GM21717 (cell line): ENCODE measurements around the gene ADGRA1.
"Not testable (repeated sequence)": the region's sequence is repeated elsewhere in the genome, so short reads cannot be mapped to it uniquely, and the experiment has no call there.

Experiments
- ATAC-seq: cut with Tn5 transposase; IDR thresholded peaks from one replicate; pipeline ENCODE4 v1.9.1; 2021; ENCODE audit warnings: mild to moderate bottlenecking, moderate library complexity; ENCODE audit not compliant: unreplicated experiment

ADGRA1 gene

GRCh38 chr10:133109711-133110110 is 22.0 kb downstream of the ADGRA1 start:
- no peak for ATAC-seq

GRCh38 chr10:133110133-133110532 is 22.4 kb downstream of the ADGRA1 start:
- ATAC-seq, result no peak

DNA sequence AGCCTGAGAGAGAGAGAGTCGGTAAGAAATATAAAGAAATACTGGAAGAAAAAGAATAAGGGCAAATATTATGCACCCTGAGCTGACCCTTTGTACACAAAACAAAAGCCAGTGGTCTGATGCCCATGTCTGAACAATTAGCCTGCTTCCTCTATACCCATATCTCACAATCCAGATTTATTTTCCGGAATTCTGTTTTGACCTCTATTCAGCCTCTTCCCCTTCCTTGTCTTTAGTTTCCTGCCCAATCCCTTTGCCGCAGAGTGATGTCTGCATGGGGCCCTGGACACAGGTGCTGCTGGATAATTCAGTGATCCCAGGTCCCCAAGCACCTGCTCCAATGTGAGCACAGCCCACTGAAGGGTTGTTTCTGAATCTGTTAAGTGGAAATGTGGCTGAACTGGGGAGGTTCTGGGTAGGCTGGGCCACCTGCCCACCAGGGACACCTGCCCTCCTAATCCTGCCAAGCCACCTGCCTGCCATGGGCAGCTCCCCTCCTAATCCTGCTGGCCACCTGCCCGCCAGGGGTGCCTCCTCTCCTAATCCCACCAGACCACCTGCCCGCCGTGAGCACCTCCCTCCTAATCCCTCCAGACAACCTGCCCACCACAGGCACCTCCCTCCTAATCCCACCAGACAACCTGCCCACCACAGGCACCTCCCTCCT is 23.0 kb downstream of the ADGRA1 start:
- no peak for ATAC-seq

GRCh38 chr10:133111640-133112039 is 23.9 kb downstream of the ADGRA1 start:
- ATAC-seq, result not testable (repeated sequence)

DNA sequence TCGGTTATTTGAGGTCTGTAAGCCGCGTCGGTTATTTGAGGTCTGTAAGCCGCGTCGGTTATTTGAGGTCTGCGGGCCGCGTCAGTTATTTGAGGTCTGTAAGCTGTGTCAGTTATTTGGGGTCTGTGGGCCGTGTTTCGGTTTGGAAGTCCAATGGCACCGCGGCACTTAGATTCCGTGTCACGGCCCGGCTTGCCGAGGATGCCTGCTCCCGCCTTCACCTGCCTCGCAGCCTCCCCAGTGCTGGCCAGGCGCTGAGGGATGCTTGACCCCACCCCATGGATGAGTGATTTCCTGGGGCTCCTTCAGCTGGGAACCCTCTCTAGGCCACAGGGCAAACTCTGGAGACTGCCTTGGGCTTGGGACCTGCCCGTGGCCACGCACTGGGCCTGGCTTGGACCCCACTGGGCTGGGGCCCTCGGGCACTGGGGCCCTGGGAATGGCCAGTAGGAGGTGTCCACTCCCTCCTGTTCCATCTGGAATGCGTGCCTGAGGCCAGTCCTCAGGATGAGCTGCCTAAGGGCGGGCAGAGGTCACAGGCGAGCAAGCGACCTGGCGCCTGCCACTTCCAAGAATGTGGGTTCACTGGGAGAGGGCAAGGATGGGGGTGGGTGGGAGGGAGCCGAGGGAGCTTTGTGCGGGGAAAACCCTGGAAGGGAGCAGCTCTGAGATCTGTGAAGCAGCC is 25.6 kb downstream of the ADGRA1 start:
- ATAC-seq, result no peak

DNA sequence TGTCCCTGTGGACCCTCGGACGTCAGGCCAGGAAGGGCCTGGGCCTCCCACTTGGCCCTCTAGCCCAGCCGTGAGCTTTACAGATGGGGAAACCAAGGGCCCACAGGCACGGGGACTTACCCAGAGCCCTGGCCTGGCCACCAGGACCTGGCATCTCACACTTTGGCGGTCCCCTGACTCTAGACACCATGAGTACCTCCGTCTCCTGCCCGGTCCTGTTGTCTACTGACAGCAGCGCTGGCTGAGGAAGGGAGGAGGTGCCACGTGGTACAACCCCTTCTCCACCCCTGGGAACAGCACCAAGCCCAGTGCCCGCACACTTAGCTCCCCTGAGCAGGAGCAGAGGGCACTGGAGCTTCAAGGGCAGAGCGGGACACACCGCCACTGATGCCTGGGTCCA is 26.1 kb downstream of the ADGRA1 start:
- ATAC-seq, result no peak

- ATAC-seq, result no peak
Observed at GRCh38 chr10:133114251-133114650, 26.5 kb downstream of the ADGRA1 start.

- ATAC-seq, result no peak
Observed at GRCh38 chr10:133114726-133115452, 27.2 kb downstream of the ADGRA1 start.

DNA sequence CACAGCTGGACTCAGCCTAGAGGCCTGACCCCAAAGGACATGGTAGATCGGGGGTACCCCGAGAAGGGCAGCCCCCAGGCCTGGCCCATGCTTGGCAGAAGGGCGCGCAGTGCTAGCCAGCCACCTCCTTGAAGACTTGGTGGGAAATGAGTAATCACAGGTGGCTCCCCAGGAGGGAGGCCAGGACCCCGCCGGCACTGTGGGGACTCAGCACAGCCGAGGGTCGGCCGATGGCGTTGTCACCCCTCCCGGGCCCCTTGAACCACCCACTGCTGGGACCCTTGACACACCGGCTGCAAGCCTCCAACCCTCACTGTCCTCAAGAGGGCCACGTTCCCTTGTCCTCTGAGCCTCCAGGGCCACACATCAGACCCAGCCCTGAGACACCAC is 27.7 kb downstream of the ADGRA1 start:
- no peak for ATAC-seq

DNA sequence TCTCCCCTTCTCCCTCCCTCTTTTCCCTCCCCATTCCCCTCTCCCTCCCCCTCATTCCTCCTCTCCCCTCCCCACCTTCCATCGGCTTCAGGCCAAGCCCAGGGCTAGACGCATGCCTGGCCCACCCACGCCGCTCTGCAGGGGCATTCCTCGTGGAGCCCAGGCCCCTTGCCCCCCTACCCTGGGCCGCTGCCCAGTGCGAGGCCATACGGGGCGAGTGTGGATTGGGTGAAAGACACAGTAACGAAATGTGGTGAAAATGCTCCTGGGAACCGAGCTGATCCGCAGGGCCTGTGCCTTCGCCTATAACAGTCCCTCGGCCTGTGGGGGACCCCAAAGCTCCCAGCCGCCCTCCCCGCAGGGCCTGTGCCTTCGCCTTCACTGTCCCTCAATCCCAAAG is 28.3 kb downstream of the ADGRA1 start:
- no peak for ATAC-seq

DNA sequence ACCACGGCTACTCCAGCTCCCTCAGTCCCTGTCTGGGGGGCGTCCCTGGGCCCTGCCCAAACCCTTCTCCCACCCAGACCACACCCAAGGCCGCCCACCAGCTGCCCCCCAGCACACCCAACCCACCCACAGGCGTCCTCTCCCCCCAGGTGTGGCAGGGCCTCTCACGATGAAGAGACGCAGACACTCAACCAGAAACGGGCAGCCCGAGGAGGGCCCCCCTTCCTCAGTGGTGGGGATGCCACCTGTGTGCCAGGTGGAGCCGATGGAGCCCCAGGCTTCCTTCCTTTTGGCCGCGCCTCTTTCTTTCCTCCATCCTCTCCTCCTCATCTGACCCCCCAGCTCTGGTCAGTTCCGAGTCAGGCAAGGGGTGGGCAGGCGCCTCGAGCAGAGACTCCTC is 28.7 kb downstream of the ADGRA1 start:
- ATAC-seq, result no peak

DNA sequence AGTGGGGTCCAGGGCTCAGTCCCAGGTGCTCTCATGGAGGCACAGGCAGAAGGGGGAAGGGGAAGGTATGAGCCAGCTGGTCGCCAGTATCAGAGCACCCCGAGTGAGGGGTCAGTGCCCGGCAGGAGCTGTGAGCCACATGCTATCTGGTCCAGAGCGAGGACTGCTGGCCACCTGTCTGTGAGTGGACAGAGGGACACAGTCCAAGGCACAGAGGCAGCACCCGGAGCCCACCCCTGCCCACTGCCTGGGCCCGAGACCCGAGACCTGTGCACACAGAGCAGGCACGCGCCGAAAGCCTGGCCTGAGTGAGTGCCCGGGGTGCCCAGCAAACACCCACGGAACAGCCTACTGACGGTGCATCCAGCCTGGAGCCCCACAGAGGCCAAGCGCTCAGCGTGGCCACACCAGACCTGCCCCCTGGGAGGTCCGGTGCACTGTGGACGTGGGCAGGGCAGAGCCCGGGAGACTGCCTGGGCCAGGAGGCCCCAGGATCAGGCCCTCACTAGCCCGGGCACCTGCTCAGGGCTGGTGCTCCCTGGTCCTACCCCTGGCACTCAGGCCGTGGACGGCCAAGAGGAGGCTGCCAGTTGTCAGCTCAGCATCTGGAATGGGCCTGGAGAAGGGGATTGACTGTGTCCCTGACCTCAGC is 29.4 kb downstream of the ADGRA1 start:
- no peak for ATAC-seq

DNA sequence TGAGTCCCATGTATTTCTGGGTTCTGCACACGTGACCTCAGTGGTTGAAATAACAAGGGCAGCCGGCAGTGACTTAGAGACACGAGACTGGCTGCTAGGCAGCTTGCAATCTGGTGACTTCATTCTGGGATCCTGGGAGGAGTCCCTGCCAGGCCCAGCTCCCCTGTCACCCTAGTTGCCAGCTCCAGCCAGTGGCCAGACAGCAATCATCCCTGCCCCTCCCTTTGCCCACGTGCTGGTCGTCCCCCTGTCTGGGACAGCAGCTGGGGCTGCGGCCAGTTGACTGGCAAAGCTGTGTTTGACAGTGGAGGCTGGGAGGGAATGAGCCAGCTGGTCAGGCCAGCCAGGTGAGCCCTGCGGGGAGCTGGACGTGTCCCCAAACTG is 30.0 kb downstream of the ADGRA1 start:
- no peak for ATAC-seq

DNA sequence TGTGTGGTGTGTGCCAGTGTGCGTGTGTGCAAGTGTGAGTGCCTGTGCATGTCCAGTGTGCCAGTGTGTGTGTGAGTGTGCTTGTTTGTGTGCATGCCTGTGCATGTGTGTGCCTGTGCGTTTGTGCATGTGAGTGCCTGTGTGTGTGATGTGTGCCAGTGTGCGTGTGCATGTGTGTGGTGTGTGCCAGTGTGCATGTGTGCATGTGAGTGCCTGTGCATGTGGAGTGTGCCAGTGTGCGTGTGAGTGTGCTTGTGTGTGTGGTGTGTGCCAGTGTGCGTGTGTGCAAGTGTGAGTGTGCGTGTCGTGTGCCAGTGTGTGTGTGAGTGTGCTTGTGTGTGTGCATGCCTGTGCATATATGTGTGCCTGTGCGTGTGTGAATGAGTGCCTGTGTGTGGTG is 33.8 kb downstream of the ADGRA1 start:
- no peak for ATAC-seq

DNA sequence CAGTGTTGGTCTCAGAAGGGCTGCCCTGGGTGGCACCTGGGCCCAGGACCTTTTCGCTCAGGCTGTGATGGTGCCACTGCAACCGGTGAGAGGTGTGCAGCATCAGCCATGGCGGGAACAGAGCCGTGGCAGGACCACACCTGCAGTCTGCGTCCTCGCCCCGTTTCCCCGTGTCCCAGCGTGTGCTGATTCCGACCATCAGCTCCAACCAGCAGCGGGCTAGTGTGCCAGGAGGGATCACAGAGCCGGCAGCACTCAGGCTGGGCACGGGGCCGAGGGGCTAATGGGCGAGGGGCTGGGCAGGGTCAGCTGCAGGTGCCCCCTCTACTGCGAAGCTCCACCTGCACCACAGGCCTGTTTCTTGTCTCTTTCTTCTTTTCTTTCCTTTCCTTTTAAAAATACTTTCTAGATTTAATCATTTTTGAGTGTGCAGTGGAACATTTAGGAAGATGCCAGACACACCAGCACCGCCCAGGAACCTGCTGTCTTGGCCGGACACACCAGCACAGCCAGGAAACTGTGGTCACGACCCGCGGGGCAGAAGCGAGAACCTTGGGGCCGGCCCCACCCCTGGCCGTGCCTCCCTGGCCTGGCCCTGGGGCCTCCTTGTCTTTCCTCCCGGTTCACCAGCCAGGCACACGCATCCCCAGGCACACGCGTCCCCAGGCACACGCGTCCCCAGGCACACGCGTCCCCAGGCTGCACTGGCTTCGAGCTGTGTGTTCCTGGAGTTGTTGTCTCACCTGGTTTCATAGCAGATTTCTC is 34.6 kb downstream of the ADGRA1 start:
- ATAC-seq, result no peak

- ATAC-seq, result no peak
Observed at GRCh38 chr10:133123050-133123745, 35.5 kb downstream of the ADGRA1 start.

- no peak for ATAC-seq
Observed at GRCh38 chr10:133123746-133124356, 36.1 kb downstream of the ADGRA1 start.

- ATAC-seq, result no peak
Observed at GRCh38 chr10:133124357-133125211, 36.9 kb downstream of the ADGRA1 start.

- no peak for ATAC-seq
Observed at GRCh38 chr10:133125901-133126300, 38.2 kb downstream of the ADGRA1 start.
